Smooth muscle cell (in vitro differentiated cells): ENCODE measurements around the gene POPDC2. TPM values are rescaled to one million over a fixed set of nuclear protein-coding genes. Genes with fewer than 3 reads are reported as not detected.

Experiments used
- DNase-seq: peaks from one replicate; lab custom pipeline; 2025; ENCODE audit not compliant: unreplicated experiment; lab: John Stamatoyannopoulos, UW
- H2AFZ ChIP-seq: fragments of 200-600 bp; sonication (generic); 2 replicates; pipeline ENCODE4 v1.6.0; 2016; ENCODE audit warnings: antibody characterized with exemption, low read depth, mild to moderate bottlenecking
- H3F3A ChIP-seq: fragments of 200-600 bp; sonication (generic); 2 replicates; pipeline ENCODE4 v1.6.0; 2017; ENCODE audit warnings: antibody characterized with exemption, low read depth
- H3K27ac ChIP-seq: fragments of 200-600 bp; sonication (generic); 2 replicates; pipeline ENCODE4 v1.5.1; 2016; ENCODE audit warnings: low read depth, mild to moderate bottlenecking
- H3K27me3 ChIP-seq: fragments of 200-600 bp; sonication (generic); 2 replicates; pipeline ENCODE4 v1.6.1; 2016; ENCODE audit warnings: low read depth, mild to moderate bottlenecking
- H3K36me3 ChIP-seq: fragments of 200-600 bp; sonication (generic); 2 replicates; pipeline ENCODE4 v1.5.1; 2016; ENCODE audit warnings: low read depth
- H3K4me1 ChIP-seq: fragments of 200-600 bp; sonication (generic); 2 replicates; pipeline ENCODE4 v1.5.1; 2016; ENCODE audit warnings: low read depth
- H3K4me2 ChIP-seq: fragments of 200-600 bp; sonication (generic); 2 replicates; pipeline ENCODE4 v1.6.0; 2016; ENCODE audit warnings: mild to moderate bottlenecking
- H3K4me3 ChIP-seq: fragments of 200-600 bp; sonication (generic); 2 replicates; pipeline ENCODE4 v1.5.1; 2016; ENCODE audit warnings: mild to moderate bottlenecking
- H3K79me2 ChIP-seq: fragments of 200-600 bp; sonication (generic); 2 replicates; pipeline ENCODE4 v1.6.0; 2016; ENCODE audit warnings: low read depth, mild to moderate bottlenecking
- H3K9ac ChIP-seq: fragments of 200-600 bp; sonication (generic); 2 replicates; pipeline ENCODE4 v1.6.0; 2016; ENCODE audit warnings: low read depth
- H3K9me3 ChIP-seq: fragments of 200-600 bp; sonication (generic); replicated peaks from 2 replicates; pipeline ENCODE4 v1.5.1; 2016; ENCODE audit warnings: low read depth
- H4K20me1 ChIP-seq: fragments of 200-600 bp; sonication (generic); 2 replicates; pipeline ENCODE4 v1.6.0; 2016; ENCODE audit warnings: low read depth
- WGBS: methylation state at CpG from one replicate; pipeline ENCODE4 v1.1.7; 2016; ENCODE audit warnings: low lambda C conversion rate; 5-methylcytosine and 5-hydroxymethylcytosine counted together
- polyA plus RNA-seq: library from polyadenylated mRNA; unstranded; fragments of >200 nt; fragmentation: Nextera tagmentation; extraction: Ambion mirVana; gene quantifications from 2 replicates; pipeline ENCODE4 v1.2.1, GENCODE V29; 2016
- total RNA-seq: library from RNA; depleted of rRNA; stranded (reverse); fragments of >200 nt; gene quantifications from 2 replicates; pipeline ENCODE4 v1.2.3, GENCODE V29; 2014
- TF ChIP-seq, protein P1 (sequence below): fragments of 200-600 bp; sonication (generic); IDR thresholded peaks from 2 replicates; pipeline ENCODE4 v1.5.1; 2017; ENCODE audit warnings: borderline replicate concordance, mild to moderate bottlenecking, antibody characterized with exemption; ENCODE audit not compliant: insufficient read depth, poor library complexity, severe bottlenecking

The POPDC2 gene
- total and polyA plus RNA-seq, 2 experiments from 2014 or later = 0.94 to 1.2 TPM

DNA sequence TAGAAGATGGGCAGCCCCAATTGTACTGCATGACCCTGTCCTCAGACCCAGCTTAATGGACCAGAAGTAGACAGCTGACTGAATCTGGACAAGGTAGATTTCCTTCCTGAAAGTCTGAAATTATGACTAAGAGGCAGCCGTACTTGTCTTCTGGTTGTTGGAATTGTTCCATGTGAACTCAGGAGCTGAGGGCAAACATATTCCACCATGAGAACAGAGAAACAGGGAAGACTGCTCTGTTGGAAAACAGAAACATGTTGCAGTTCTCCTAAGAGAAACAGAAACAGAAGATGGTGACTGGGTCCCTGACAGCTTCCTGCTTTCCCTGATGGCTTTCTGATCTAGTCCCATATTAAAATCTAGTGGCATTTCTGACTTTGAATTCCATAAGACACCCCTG is 24.1 kb downstream of the POPDC2 start:
- Histone ChIP-seq H3K4me1 (peaks cover 8% of the 10 kb centered on the region), H3K4me3 (no peak overlapping the region), H4K20me1 (no peaks in the 10 kb centered on the region), H2AFZ (no peak overlapping the region), H3K9me3 (no peaks in the 10 kb centered on the region), H3K27me3 (no peaks in the 10 kb centered on the region), H3K9ac (no peak overlapping the region), H3K36me3 (no peaks in the 10 kb centered on the region), H3K4me2 (no peak overlapping the region), H3F3A (peaks cover 14% of the 10 kb centered on the region), H3K79me2 (no peaks in the 10 kb centered on the region), H3K27ac (peak overlapping the region; percentile 96)
- no peak for DNase-seq
- 35% methylated on average over 1 of the region's 1 CpG for WGBS
- TF ChIP-seq, protein P1, sequence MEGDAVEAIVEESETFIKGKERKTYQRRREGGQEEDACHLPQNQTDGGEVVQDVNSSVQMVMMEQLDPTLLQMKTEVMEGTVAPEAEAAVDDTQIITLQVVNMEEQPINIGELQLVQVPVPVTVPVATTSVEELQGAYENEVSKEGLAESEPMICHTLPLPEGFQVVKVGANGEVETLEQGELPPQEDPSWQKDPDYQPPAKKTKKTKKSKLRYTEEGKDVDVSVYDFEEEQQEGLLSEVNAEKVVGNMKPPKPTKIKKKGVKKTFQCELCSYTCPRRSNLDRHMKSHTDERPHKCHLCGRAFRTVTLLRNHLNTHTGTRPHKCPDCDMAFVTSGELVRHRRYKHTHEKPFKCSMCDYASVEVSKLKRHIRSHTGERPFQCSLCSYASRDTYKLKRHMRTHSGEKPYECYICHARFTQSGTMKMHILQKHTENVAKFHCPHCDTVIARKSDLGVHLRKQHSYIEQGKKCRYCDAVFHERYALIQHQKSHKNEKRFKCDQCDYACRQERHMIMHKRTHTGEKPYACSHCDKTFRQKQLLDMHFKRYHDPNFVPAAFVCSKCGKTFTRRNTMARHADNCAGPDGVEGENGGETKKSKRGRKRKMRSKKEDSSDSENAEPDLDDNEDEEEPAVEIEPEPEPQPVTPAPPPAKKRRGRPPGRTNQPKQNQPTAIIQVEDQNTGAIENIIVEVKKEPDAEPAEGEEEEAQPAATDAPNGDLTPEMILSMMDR = no peak

- H3K4me2 ChIP-seq = no peak overlapping the region
- peaks cover 8% of the 10 kb centered on the region for H3K4me1 ChIP-seq
- H3K27me3 ChIP-seq = no peaks in the 10 kb centered on the region
- no peaks in the 10 kb centered on the region for H3K36me3 ChIP-seq
- H3K4me3 ChIP-seq = no peak overlapping the region
- TF ChIP-seq, protein P1 = no peak
- DNase-seq = no peak
- no peak overlapping the region for H3K9ac ChIP-seq
- H3K9me3 ChIP-seq = no peaks in the 10 kb centered on the region
- no peak overlapping the region for H2AFZ ChIP-seq
- H4K20me1 ChIP-seq = no peaks in the 10 kb centered on the region
- H3F3A ChIP-seq = peaks cover 14% of the 10 kb centered on the region
- H3K79me2 ChIP-seq = no peaks in the 10 kb centered on the region
- H3K27ac ChIP-seq = no peak overlapping the region
- 94% methylated on average over 10 of the region's 10 CpGs for WGBS
Measured at GRCh38 chr3:119635719-119636118, 24.7 kb downstream of the POPDC2 start.

- H3K27me3 ChIP-seq = no peaks in the 10 kb centered on the region
- H4K20me1 ChIP-seq = no peaks in the 10 kb centered on the region
- no peak overlapping the region for H3K27ac ChIP-seq
- no peaks in the 10 kb centered on the region for H3K79me2 ChIP-seq
- no peak overlapping the region for H2AFZ ChIP-seq
- H3K36me3 ChIP-seq = no peaks in the 10 kb centered on the region
- no peak overlapping the region for H3K4me3 ChIP-seq
- H3F3A ChIP-seq = peaks cover 7% of the 10 kb centered on the region
- TF ChIP-seq, protein P1 = no peak
- H3K9ac ChIP-seq = no peak overlapping the region
- no peaks in the 10 kb centered on the region for H3K9me3 ChIP-seq
- no peak overlapping the region for H3K4me2 ChIP-seq
- H3K4me1 ChIP-seq = peaks cover 5% of the 10 kb centered on the region
- WGBS = 91% methylated on average over 4 of the region's 4 CpGs
- no peak for DNase-seq
Measured at GRCh38 chr3:119632829-119633228, 27.6 kb downstream of the POPDC2 start.

GRCh38 chr3:119632216-119632615 is 28.2 kb downstream of the POPDC2 start:
- Histone ChIP-seq H3K4me2 (no peak overlapping the region), H3K27me3 (no peaks in the 10 kb centered on the region), H3K36me3 (no peaks in the 10 kb centered on the region), H3F3A (peaks cover 3% of the 10 kb centered on the region), H3K27ac (peak overlapping the region; percentile 66), H3K9me3 (no peaks in the 10 kb centered on the region), H2AFZ (no peak overlapping the region), H4K20me1 (no peaks in the 10 kb centered on the region), H3K4me3 (no peak overlapping the region), H3K4me1 (peaks cover 3% of the 10 kb centered on the region), H3K9ac (no peak overlapping the region), H3K79me2 (no peaks in the 10 kb centered on the region)
- 97% methylated on average over 4 of the region's 4 CpGs for WGBS
- TF ChIP-seq, protein P1 = no peak
- DNase-seq = no peak
